GM12892 (cell line): ENCODE data around the gene EDN1. TPM values are rescaled to one million over a fixed set of nuclear protein-coding genes. Genes with fewer than 3 reads are reported as not detected.

Experiments
- DNase-seq: peaks from one replicate; pipeline ENCODE4 v3.0.0; 2011; ENCODE audit not compliant: insufficient read length
- FAIRE-seq: peaks from 2 replicates; lab custom pipeline; 2011; peaks lifted over from hg19 to GRCh38; lab: Jason Lieb, UNC
- POLR2A ChIP-seq: IDR thresholded peaks from 2 replicates; pipeline ENCODE4 v1.6.1; 2011; ENCODE audit warnings: low read depth, low read length, control low read depth
- POLR2AphosphoS5 ChIP-seq: IDR thresholded peaks from 2 replicates; pipeline ENCODE4 v1.6.1; 2011; ENCODE audit warnings: low read depth, low read length, control low read depth
- TAF1 ChIP-seq: IDR thresholded peaks from 2 replicates; pipeline ENCODE4 v1.6.1; 2011; ENCODE audit warnings: low read depth, mild to moderate bottlenecking, control low read depth, low read length, borderline replicate concordance
- polyA plus RNA-seq: library from polyadenylated mRNA; unstranded; fragments of >200 nt; gene quantifications from one replicate; pipeline ENCODE4 v1.2.1, GENCODE V29; 2012; ENCODE audit warnings: missing spikeins, inconsistent platforms; ENCODE audit not compliant: missing spikeins

The EDN1 gene
- 6.2 TPM for polyA plus RNA-seq

- peak; percentile 69 for TF ChIP-seq POLR2A
- peak; percentile 61; the same call in 1 of the 2 replicates for TF ChIP-seq POLR2AphosphoS5
- no peak for TF ChIP-seq TAF1
- DNase-seq, result peak; percentile 44
- peak; percentile 61 for FAIRE-seq
Measured at GRCh38 chr6:12289933-12290820, at the start of gene EDN1. EDN1 (plus strand) TSS chr6:12290361; CDS start chr6:12290630, 269 bp downstream.

- FAIRE-seq, result no peak
- TF ChIP-seq POLR2AphosphoS5 (no peak), TAF1 (no peak), POLR2A (no peak)
- no peak for DNase-seq
Measured at GRCh38 chr6:12241493-12242175, 48.5 kb upstream of the EDN1 start.

DNA sequence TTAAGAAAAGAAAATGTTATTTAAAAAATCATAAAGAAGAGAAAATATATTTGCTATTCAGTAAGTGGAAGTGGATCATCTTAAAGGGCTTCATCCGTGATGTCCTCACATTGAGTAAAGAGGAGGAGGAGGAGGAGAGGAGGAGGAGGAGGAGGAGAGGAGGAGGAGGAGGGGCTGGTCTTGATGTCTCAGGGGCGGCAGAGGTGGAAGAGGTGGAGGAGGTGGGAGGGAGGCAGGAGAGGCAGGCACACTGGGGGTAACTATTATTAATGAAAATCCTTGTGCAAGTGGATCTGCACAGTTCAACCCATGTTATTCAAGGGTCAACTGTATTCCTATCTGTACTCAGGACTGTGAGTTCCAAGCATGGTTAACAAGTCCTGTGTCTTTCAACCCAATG is 47.0 kb upstream of the EDN1 start:
- FAIRE-seq, result no peak
- no peak for DNase-seq
- TF ChIP-seq POLR2AphosphoS5 (no peak), POLR2A (no peak), TAF1 (no peak)

GRCh38 chr6:12245360-12245759 is 44.8 kb upstream of the EDN1 start:
- no peak for DNase-seq
- TF ChIP-seq POLR2A (no peak), TAF1 (no peak), POLR2AphosphoS5 (no peak)
- FAIRE-seq, result no peak

DNA sequence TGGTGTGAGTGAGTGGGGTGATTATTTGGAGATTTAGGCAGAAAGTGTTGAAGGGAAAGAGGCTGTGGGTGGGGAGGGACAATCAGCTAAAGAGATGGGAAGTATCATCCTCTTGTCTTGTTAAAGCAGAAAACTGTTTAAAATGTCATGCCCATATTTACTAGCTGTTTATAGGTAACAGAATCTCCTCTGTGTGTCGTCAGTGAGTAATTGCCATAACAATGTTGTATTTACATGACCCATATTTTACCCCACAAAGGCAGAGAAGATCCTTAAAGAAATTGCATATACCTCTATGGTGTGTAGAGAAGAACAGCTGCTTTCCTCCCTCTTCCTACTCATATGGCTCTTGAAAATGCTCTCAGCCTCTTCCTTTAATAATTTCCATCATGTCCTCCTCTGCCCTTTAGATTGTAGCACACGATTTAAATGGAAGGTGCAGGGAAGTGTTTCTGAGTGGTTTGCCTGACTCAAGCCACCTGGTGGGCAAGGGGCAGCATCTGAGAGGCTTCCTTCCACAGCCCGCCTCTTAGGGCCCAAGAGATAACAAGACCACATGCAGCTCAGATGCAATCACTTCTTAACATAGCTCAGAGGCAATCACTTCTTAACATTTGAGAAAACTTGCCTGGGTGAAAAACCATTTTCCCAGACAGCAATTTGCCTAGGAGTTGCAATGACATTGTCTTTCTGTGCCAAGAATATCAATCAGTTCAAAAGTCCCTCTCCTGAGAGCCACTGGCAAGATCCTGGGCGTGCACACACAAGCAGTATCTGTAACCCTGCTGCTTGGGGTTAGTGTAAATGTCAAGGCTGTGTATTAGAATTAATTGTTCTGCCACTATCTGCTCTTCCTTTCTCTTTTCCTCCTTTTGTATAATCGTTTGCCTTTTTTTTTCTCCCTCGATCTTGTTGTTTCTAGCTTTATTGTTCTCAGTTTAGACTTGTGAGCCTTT is 44.1 kb upstream of the EDN1 start:
- DNase-seq (no peak), FAIRE-seq (no peak)

GRCh38 chr6:12246900-12247299 is 43.3 kb upstream of the EDN1 start:
- TF ChIP-seq TAF1 (no peak), POLR2AphosphoS5 (no peak), POLR2A (no peak)
- FAIRE-seq, result no peak
- no peak for DNase-seq

More for the DNA sequence above, 44.1 kb upstream of the EDN1 start:
- no peak for TF ChIP-seq POLR2A
- TF ChIP-seq POLR2AphosphoS5, result no peak
- TF ChIP-seq TAF1, result no peak

DNA sequence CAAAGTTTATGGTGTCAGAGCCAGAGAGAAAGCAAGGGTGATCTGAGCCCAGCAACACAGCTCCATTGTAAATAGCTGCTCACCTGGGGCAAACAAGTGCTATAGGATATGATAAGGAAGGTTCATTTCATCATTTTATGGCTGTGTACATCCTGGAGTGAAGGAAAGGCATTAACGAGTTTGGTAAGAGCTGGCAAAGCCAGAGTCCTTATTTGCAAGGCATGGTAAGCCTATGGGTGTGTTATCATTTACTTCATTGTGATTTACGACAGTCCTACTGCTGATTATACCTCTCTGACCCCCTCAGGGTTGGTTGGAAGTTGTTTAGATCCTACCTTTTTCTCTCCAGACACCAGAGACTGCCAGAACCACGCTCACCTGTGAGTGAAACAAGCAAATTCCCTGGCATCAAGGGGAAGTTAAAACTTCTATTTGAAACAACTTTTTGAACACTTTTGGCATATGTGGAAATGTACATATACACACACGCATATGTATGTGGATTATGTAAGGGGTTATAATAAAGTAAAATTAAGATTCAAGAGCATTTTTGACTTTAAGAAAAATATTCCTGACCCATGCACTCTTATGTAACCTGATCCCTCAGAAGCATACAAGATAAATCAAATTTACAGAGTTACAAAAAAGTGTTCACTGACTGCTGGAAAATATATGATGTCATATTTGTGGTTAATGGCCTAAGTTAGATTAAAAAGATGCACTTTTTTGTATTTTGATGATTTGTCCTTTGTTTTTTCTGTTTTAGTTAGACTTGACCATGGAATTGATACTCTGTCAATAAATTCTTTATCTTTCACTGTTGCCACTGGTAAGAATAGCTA is 40.4 kb upstream of the EDN1 start:
- no peak for DNase-seq
- peak; percentile 5 for FAIRE-seq
- no peak for TF ChIP-seq TAF1
- TF ChIP-seq POLR2A, result no peak
- TF ChIP-seq POLR2AphosphoS5, result no peak

GRCh38 chr6:12250383-12250770 is 39.8 kb upstream of the EDN1 start:
- no peak for TF ChIP-seq TAF1
- TF ChIP-seq POLR2AphosphoS5, result no peak
- no peak for TF ChIP-seq POLR2A
- FAIRE-seq, result no peak
- no peak for DNase-seq

GRCh38 chr6:12254210-12254609 is 36.0 kb upstream of the EDN1 start:
- FAIRE-seq (no peak), DNase-seq (no peak)
- no peak for TF ChIP-seq POLR2A
- TF ChIP-seq TAF1, result no peak
- TF ChIP-seq POLR2AphosphoS5, result no peak

GRCh38 chr6:12258191-12258590 is 32.0 kb upstream of the EDN1 start:
- no peak for FAIRE-seq
- TF ChIP-seq TAF1, result no peak
- no peak for TF ChIP-seq POLR2A
- no peak for TF ChIP-seq POLR2AphosphoS5
- no peak for DNase-seq
